Tibial artery (tissue), 4 donors: Measurements from ENCODE around the gene SLC12A6.

Experiments used
- DNase-seq, 2 donors: peaks; one replicate each; pipeline ENCODE4 v3.0.0-alpha.2; 2019
- H3K27ac ChIP-seq, 2 donors: fragments of 200-600 bp; sonication (generic) in 1 of 2; 1 replicate in 1 of 2; 2 replicates in 1 of 2; pipeline ENCODE4 v1.5.1; 2018 to 2019; ENCODE audit warnings: mild to moderate bottlenecking in 1 of 2
- H3K27me3 ChIP-seq, 2 donors: fragments of 200-600 bp; sonication (generic) in 1 of 2; one replicate each; pipeline versions ENCODE4 v1.5.1 to v1.6.0; 2016 to 2019
- H3K36me3 ChIP-seq, 3 donors: fragments of 200-600 bp; sonication (generic) in 2 of 3; one replicate each; pipeline ENCODE4 v1.5.1; 2016 to 2019; ENCODE audit warnings: mild to moderate bottlenecking in 2 of 3
- H3K4me1 ChIP-seq, 4 donors: fragments of 200-600 bp; sonication (generic) in 2 of 4; 1 replicate in 3 of 4; 2 replicates in 1 of 4; pipeline ENCODE4 v1.5.1; 2016 to 2019
- H3K4me3 ChIP-seq, 2 donors: fragments of 200-600 bp; sonication (generic) in 1 of 2; 1 replicate in 1 of 2; 2 replicates in 1 of 2; pipeline ENCODE4 v1.5.1; 2018 to 2019; ENCODE audit warnings: mild to moderate bottlenecking in 2 of 2
- H3K9me3 ChIP-seq, 3 donors: fragments of 200-600 bp; sonication (generic) in 1 of 3; one replicate each; pipeline ENCODE4 v1.5.1; 2016 to 2019
- intact Hi-C: fragments of 100-400 bp; cut with DNase I; formaldehyde crosslinking; loops from one replicate; pipeline ENCODE4 v1.15.0; 2023; ENCODE audit warnings: low total_unique reads
- TF ChIP-seq, protein P1 (sequence below), 2 experiments: fragments of 200-600 bp in 1 of 2; fragments of 450-650 bp in 1 of 2; IDR thresholded peaks; one replicate each; pipeline ENCODE4 v1.5.1; 2017 to 2019; ENCODE audit warnings: antibody characterized with exemption in 2 of 2, mild to moderate bottlenecking in 1 of 2, moderate library complexity in 1 of 2

Gene SLC12A6

DNA sequence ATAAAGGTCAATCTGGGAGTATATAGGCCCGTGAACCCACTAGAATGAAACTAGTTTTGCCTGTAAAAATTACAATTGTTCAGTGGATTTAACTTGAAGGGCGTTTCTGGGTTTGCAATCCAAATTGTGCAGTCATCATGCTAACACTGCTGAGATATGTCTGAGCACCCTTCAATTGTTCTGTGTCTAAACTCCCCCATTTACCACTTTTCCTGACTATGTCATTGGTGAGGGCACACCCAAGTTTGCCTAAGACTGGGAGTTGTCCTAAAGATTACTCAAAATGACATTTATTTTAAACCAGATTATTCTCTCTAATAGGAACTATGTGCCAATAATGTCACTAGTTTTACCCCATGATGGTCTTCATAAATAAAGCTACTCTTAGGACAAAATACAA lies 58.2 kb downstream of the SLC12A6 start:
- no peak overlapping the region for H3K4me3 ChIP-seq
- no peaks in the 10 kb centered on the region for H3K9me3 ChIP-seq
- intact Hi-C loops, result no loop called here
- H3K36me3 ChIP-seq, result no peaks in the 10 kb centered on the region
- H3K4me1 ChIP-seq, result no peaks in the 10 kb centered on the region
- H3K27ac ChIP-seq, result no peak overlapping the region
- H3K27me3 ChIP-seq, result no peaks in the 10 kb centered on the region
- no peak for DNase-seq
- TF ChIP-seq, protein P1, sequence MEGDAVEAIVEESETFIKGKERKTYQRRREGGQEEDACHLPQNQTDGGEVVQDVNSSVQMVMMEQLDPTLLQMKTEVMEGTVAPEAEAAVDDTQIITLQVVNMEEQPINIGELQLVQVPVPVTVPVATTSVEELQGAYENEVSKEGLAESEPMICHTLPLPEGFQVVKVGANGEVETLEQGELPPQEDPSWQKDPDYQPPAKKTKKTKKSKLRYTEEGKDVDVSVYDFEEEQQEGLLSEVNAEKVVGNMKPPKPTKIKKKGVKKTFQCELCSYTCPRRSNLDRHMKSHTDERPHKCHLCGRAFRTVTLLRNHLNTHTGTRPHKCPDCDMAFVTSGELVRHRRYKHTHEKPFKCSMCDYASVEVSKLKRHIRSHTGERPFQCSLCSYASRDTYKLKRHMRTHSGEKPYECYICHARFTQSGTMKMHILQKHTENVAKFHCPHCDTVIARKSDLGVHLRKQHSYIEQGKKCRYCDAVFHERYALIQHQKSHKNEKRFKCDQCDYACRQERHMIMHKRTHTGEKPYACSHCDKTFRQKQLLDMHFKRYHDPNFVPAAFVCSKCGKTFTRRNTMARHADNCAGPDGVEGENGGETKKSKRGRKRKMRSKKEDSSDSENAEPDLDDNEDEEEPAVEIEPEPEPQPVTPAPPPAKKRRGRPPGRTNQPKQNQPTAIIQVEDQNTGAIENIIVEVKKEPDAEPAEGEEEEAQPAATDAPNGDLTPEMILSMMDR (IDR thresholded peaks at IDR 0.05), result no peak

DNA sequence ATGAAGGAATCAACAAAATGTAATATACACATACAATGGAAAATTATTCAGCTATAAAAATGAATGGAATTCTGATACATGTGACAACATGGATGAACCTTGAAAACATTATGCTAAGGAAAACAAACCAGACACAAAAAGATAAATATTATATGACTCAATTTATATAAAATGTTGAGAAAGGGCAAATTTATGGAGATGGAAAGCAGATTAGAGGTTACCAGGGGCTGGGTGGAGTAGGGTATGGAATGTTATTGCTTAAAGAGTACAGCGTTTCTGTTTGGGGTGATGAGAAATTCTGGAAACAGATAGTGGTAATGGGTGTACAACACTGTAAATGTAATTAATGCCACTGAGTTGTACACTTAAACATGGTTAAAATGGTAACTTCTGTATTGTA lies 61.9 kb downstream of the SLC12A6 start:
- Histone ChIP-seq H3K9me3 (no peaks in the 10 kb centered on the region), H3K36me3 (no peaks in the 10 kb centered on the region), H3K4me1 (no peaks in the 10 kb centered on the region), H3K27me3 (no peaks in the 10 kb centered on the region), H3K27ac (no peak overlapping the region), H3K4me3 (no peak overlapping the region)
- intact Hi-C loops, result no loop called here
- TF ChIP-seq, protein P1 (IDR thresholded peaks at IDR 0.05), result no peak
- DNase-seq, result no peak

DNA sequence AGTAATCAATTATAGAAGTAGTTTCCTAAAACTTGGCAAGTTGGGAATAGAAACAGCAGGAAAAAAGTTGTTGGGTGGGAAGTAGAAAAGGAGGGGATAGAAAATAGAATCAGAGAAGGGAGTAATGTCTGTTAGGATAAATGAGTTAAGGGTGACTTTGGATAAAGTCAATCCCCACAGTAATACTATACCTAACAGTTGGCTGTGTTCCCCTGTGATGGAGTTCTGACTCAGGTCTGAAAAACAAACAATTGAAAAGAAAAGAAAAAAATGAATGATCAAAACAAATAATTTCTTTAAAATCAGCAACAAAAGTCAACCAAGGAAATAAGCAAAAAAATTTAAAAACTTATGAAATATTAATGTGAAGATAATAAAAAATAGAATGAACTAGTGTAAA lies 62.4 kb downstream of the SLC12A6 start:
- no peaks in the 10 kb centered on the region for H3K4me1 ChIP-seq
- no peak overlapping the region for H3K27ac ChIP-seq
- DNase-seq, result no peak
- no peaks in the 10 kb centered on the region for H3K36me3 ChIP-seq
- H3K4me3 ChIP-seq, result no peak overlapping the region
- TF ChIP-seq, protein P1 (IDR thresholded peaks at IDR 0.05), result no peak
- intact Hi-C loops, result no loop called here
- H3K27me3 ChIP-seq, result no peaks in the 10 kb centered on the region
- no peaks in the 10 kb centered on the region for H3K9me3 ChIP-seq

DNA sequence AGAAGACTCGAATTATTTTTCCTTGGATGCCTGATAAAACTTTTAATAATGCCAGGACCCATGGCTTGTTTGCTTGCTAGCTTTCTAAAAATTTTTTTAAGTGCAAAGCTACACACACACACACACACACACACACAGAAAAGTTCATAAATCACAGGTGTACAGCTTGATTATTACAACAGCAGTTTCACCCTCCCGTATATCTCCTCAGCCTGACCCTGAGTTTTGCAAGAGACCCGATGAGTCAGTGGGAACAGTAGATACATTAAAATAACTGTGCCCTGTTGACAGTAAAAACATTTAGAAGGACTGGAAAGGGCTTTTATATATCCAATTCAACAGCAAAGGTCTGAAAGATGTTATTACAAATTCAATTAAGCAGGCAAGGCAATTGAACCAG lies 66.1 kb downstream of the SLC12A6 start:
- H3K27me3 ChIP-seq, result no peaks in the 10 kb centered on the region
- no peaks in the 10 kb centered on the region for H3K36me3 ChIP-seq
- no peak overlapping the region for H3K27ac ChIP-seq
- H3K4me1 ChIP-seq, result no peaks in the 10 kb centered on the region
- DNase-seq, result no peak
- intact Hi-C loops, result no loop called here
- no peak overlapping the region for H3K4me3 ChIP-seq
- TF ChIP-seq, protein P1 (IDR thresholded peaks at IDR 0.05), result no peak
- H3K9me3 ChIP-seq, result no peaks in the 10 kb centered on the region

DNA sequence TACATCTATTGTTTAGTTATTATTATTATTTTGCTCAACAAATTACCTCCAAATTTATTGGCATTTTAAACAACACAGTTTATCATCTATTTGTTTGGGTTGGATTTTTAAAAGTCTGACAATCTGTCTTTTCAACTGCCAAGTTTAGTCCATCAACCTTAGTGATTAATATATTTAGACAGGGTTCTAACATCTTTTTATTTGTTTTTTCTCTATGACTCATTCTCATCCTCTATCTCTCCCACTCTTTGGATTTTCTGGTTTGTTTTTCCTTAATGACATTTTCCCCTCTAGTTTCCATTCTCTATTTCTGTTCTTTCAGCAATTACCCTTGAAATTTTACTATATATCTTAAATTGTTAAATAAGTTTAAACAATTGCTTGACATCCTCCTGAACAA lies 70.8 kb downstream of the SLC12A6 start:
- Histone ChIP-seq H3K36me3 (no peaks in the 10 kb centered on the region), H3K27me3 (no peaks in the 10 kb centered on the region), H3K4me3 (no peak overlapping the region), H3K27ac (no peak overlapping the region), H3K4me1 (no peaks in the 10 kb centered on the region), H3K9me3 (no peaks in the 10 kb centered on the region)
- intact Hi-C loops, result no loop called here
- TF ChIP-seq, protein P1 (IDR thresholded peaks at IDR 0.05), result no peak
- DNase-seq, result no peak

DNA sequence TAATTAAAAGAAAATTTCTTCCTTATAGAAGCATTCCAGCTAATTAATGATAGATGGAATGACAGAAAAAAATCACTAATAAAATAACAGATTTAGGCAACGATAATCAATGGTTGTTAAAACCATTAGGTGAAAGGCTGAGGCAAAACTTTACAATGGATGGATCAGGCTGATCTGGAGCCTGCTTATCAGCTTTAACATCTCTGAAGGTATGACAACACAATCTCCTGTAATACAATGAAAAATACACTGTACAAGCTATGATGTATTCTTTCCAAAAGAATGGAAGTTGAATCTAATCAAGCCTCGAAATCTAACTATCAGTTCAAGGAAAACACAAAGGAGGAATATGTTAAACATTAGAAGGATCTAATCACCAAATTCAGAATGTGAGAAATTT lies 73.5 kb downstream of the SLC12A6 start:
- Histone ChIP-seq H3K4me1 (no peaks in the 10 kb centered on the region), H3K27ac (no peak overlapping the region), H3K9me3 (no peaks in the 10 kb centered on the region), H3K4me3 (no peak overlapping the region), H3K36me3 (no peaks in the 10 kb centered on the region), H3K27me3 (no peaks in the 10 kb centered on the region)
- no peak for DNase-seq
- TF ChIP-seq, protein P1 (IDR thresholded peaks at IDR 0.05), result no peak
- intact Hi-C loops, result no loop called here
